Endothelial cell of umbilical vein (primary cell): ENCODE results near the gene SLC15A3. TPM values are rescaled to one million over a fixed set of nuclear protein-coding genes. Genes with fewer than 3 reads are reported as not detected.

Source experiments
- BruUV-seq: library from RNA; stranded (reverse); fragments of 400-500 nt; replicated peaks from 2 replicates; lab custom pipeline; 2021; lab: Mats Ljungman, UMichigan
- CTCF ChIA-PET: fragments of 300-600, 350-600 bp; sonication (Branson Sonifier 250); formaldehyde crosslinking; loops from one replicate; lab custom pipeline; 2021; ENCODE audit warnings: antibody characterized with exemption, inconsistent platforms; lab: Charles Lee
- POLR2A ChIA-PET: fragments of 300-600, 350-600 bp; sonication (Branson Sonifier 250); formaldehyde crosslinking; loops from one replicate; lab custom pipeline; 2021; ENCODE audit warnings: antibody characterized with exemption, inconsistent platforms; lab: Charles Lee
- DNase-seq: peaks from one replicate; pipeline ENCODE4 v3.0.0-alpha.2; 2011; ENCODE audit warnings: low read depth, low spot score
- FAIRE-seq: peaks from 2 replicates; lab custom pipeline; 2011; peaks lifted over from hg19 to GRCh38; lab: Jason Lieb, UNC
- H2AFZ ChIP-seq: 2 replicates; pipeline ENCODE4 v1.6.0; 2012; ENCODE audit warnings: low read depth, low read length, control low read depth, inconsistent platforms
- H3K27ac ChIP-seq: 2 replicates; pipeline ENCODE4 v1.5.1; 2011; ENCODE audit warnings: low read depth, mild to moderate bottlenecking, control low read depth, low read length, moderate library complexity; ENCODE audit not compliant: insufficient read depth
- H3K27me3 ChIP-seq, 2 experiments: 2 replicates each; pipeline versions ENCODE4 v1.6.0 to v1.6.1; 2011; ENCODE audit warnings: low read length in 2 of 2, mixed read lengths in 1 of 2; ENCODE audit not compliant: control insufficient read depth in 2 of 2, insufficient read depth in 2 of 2
- H3K36me3 ChIP-seq, 2 experiments: 2 replicates in 1 of 2; 3 replicates in 1 of 2; pipeline ENCODE4 v1.5.1; 2011; ENCODE audit warnings: low read length in 2 of 2, mild to moderate bottlenecking in 1 of 2, moderate library complexity in 1 of 2; ENCODE audit not compliant: control insufficient read depth in 2 of 2, insufficient read depth in 2 of 2; ENCODE audit errors: extremely low read depth in 1 of 2
- H3K4me1 ChIP-seq: 3 replicates; pipeline ENCODE4 v1.5.1; 2011; ENCODE audit warnings: mild to moderate bottlenecking, low read length; ENCODE audit not compliant: control insufficient read depth, insufficient read depth; ENCODE audit errors: extremely low read depth
- H3K4me2 ChIP-seq: 2 replicates; pipeline ENCODE4 v1.6.1; 2011; ENCODE audit warnings: low read length, control low read depth, mixed read lengths; ENCODE audit not compliant: insufficient read depth
- H3K4me3 ChIP-seq, 3 experiments: fragments of 200-600 bp in 1 of 3; sonication (generic), shearing (Covaris generic) in 1 of 3; replicated peaks in 1 of 3; 2 replicates each; pipeline ENCODE4 v1.5.1; 2011 to 2016; ENCODE audit warnings: control low read depth in 3 of 3, low read length in 3 of 3, mild to moderate bottlenecking in 2 of 3, inconsistent platforms in 1 of 3, low read depth in 1 of 3, moderate library complexity in 1 of 3; ENCODE audit not compliant: insufficient read depth in 1 of 3
- H3K79me2 ChIP-seq: 2 replicates; pipeline ENCODE4 v1.6.0; 2012; ENCODE audit warnings: low read length, inconsistent platforms; ENCODE audit not compliant: control insufficient read depth, insufficient read depth
- H3K9ac ChIP-seq: replicated peaks from 2 replicates; pipeline ENCODE3; 2011; ENCODE audit warnings: low read length, control low read depth; ENCODE audit not compliant: insufficient read depth; ENCODE audit errors: extremely low read depth
- H3K9me1 ChIP-seq: replicated peaks from 3 replicates; pipeline ENCODE4 v1.6.0; 2011; ENCODE audit warnings: mild to moderate bottlenecking, low read length; ENCODE audit not compliant: control insufficient read depth, insufficient read depth; ENCODE audit errors: extremely low read depth
- H3K9me3 ChIP-seq: replicated peaks from 2 replicates; pipeline ENCODE4 v1.5.1; 2012; ENCODE audit warnings: low read length, inconsistent platforms; ENCODE audit not compliant: control insufficient read depth, insufficient read depth
- H4K20me1 ChIP-seq: replicated peaks from 2 replicates; pipeline ENCODE3; 2011; ENCODE audit warnings: mild to moderate bottlenecking, low read length; ENCODE audit not compliant: control insufficient read depth, insufficient read depth; ENCODE audit errors: extremely low read depth
- EZH2 ChIP-seq: IDR thresholded peaks from 2 replicates; pipeline ENCODE4 v1.6.1; 2012; ENCODE audit warnings: borderline replicate concordance, low read depth, mild to moderate bottlenecking, moderate library complexity, low read length, inconsistent platforms; ENCODE audit not compliant: severe bottlenecking
- FOS ChIP-seq: IDR thresholded peaks from 2 replicates; pipeline ENCODE4 v1.6.1; 2011; ENCODE audit warnings: mild to moderate bottlenecking, low read length, moderate library complexity, borderline replicate concordance; ENCODE audit not compliant: insufficient read depth
- GATA2 ChIP-seq: IDR thresholded peaks from 2 replicates; pipeline ENCODE4 v1.7.0; 2011; ENCODE audit warnings: low read depth, mild to moderate bottlenecking, moderate library complexity, mixed read lengths, low read length; ENCODE audit not compliant: insufficient read length, insufficient read depth
- JUN ChIP-seq: IDR thresholded peaks from 2 replicates; pipeline ENCODE4 v1.6.1; 2011; ENCODE audit warnings: borderline replicate concordance, low read depth; ENCODE audit not compliant: insufficient read length, insufficient read depth
- MYC ChIP-seq: IDR thresholded peaks from one replicate; pipeline ENCODE4 v1.6.1; 2011; ENCODE audit warnings: mild to moderate bottlenecking, low read depth, low read length
- POLR2A ChIP-seq: IDR thresholded peaks from 2 replicates; pipeline ENCODE4 v1.6.1; 2012; ENCODE audit warnings: low read depth, mild to moderate bottlenecking, control low read depth, low read length
- POLR2AphosphoS5 ChIP-seq: IDR thresholded peaks from 2 replicates; pipeline ENCODE4 v1.6.1; 2012; ENCODE audit warnings: low read depth, mild to moderate bottlenecking, control low read depth, low read length, moderate library complexity; ENCODE audit not compliant: insufficient read depth
- dilution Hi-C: fragments of 300-500 bp; cut with MboI; formaldehyde crosslinking; loops from one replicate; pipeline ENCODE4 v1.15.0; 2019; ENCODE audit warnings: low sequenced_read_pairs; ENCODE audit not compliant: extremely low pct_ligation_motif_present
- intact Hi-C: fragments of 100-400 bp; cut with micrococcal nuclease; formaldehyde crosslinking; loops from one replicate; pipeline ENCODE4 v1.10.0; 2022
- polyA plus RNA-seq, 4 experiments: library from polyadenylated mRNA; depleted of rRNA in 3 of 4; stranded (reverse) in 3 of 4; unstranded in 1 of 4; fragments of >200 nt; gene quantifications; 2 replicates each; pipeline versions ENCODE4 v1.2.1 to v1.2.3, GENCODE V29; 2011 to 2012; ENCODE audit warnings: missing spikeins in 1 of 4
- total RNA-seq: library from RNA; stranded (reverse); gene quantifications from 2 replicates; pipeline ENCODE4 v1.2.3, GENCODE V29; 2021
- TF ChIP-seq, protein P1 (sequence below), 2 donors: IDR thresholded peaks; 1 replicate in 1 of 2; 2 replicates in 1 of 2; pipeline ENCODE4 v1.5.1; 2011; ENCODE audit warnings: low read length in 2 of 2, mild to moderate bottlenecking in 2 of 2, moderate library complexity in 2 of 2, control low read depth in 1 of 2, inconsistent platforms in 1 of 2, low read depth in 1 of 2; ENCODE audit not compliant: insufficient read depth in 1 of 2; ENCODE audit errors: extremely low read depth in 1 of 2
- TF ChIP-seq, protein P2 (sequence below): IDR thresholded peaks from 2 replicates; pipeline ENCODE4 v1.6.1; 2011; ENCODE audit not compliant: insufficient read depth, insufficient read length

Gene SLC15A3
- total and polyA plus RNA-seq, 2 donors (not counting 3 experiments of a cell fraction or from before 2014, with no cell fraction given) = 3.3 to 4.4 TPM

DNA sequence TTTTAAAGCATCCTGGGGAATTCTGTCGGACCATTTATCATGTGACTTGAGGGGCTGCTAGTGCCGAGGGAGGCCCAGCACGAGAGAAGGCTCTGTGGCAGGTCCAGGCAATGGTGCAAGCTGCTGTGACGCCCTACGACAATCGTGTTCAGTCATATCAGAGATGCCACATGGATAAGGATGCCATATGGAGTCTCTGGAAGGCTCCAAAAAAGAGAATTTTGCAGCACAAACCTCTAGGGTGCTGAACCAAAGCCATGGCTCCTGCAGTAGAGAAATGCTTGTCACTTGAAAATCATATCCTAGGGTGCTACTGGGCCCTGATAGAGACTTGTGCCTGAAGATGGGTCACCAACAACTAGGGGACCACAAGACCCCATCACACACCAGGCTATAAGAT is 12.8 kb upstream of the SLC15A3 start:
- DNase-seq (no peak), FAIRE-seq (no peak)
- BruUV-seq = no TSS peak
- POLR2A ChIA-PET = no interaction called here
- Histone ChIP-seq H2AFZ (no peak overlapping the region), H3K36me3 (no peaks in the 10 kb centered on the region), H3K27ac (no peak overlapping the region), H3K9me3 (no peaks in the 10 kb centered on the region), H3K4me2 (no peak overlapping the region), H3K4me3 (no peak overlapping the region), H4K20me1 (no peaks in the 10 kb centered on the region), H3K4me1 (no peaks in the 10 kb centered on the region), H3K9ac (no peak overlapping the region), H3K9me1 (no peaks in the 10 kb centered on the region), H3K79me2 (no peaks in the 10 kb centered on the region), H3K27me3 (peaks cover 9 to 28% of the 10 kb centered on the region in 2 experiments)
- dilution Hi-C loops = no loop called here
- no peak for TF ChIP-seq GATA2
- TF ChIP-seq FOS = no peak
- TF ChIP-seq, protein P1, sequence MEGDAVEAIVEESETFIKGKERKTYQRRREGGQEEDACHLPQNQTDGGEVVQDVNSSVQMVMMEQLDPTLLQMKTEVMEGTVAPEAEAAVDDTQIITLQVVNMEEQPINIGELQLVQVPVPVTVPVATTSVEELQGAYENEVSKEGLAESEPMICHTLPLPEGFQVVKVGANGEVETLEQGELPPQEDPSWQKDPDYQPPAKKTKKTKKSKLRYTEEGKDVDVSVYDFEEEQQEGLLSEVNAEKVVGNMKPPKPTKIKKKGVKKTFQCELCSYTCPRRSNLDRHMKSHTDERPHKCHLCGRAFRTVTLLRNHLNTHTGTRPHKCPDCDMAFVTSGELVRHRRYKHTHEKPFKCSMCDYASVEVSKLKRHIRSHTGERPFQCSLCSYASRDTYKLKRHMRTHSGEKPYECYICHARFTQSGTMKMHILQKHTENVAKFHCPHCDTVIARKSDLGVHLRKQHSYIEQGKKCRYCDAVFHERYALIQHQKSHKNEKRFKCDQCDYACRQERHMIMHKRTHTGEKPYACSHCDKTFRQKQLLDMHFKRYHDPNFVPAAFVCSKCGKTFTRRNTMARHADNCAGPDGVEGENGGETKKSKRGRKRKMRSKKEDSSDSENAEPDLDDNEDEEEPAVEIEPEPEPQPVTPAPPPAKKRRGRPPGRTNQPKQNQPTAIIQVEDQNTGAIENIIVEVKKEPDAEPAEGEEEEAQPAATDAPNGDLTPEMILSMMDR (IDR thresholded peaks at IDR 0.05; ENCODE audit: extremely low read depth in 1 of 2, insufficient read depth in 1 of 2, low read depth in 1 of 2, low read length in 2 of 2) = no peak
- TF ChIP-seq MYC = no peak
- TF ChIP-seq, protein P2, sequence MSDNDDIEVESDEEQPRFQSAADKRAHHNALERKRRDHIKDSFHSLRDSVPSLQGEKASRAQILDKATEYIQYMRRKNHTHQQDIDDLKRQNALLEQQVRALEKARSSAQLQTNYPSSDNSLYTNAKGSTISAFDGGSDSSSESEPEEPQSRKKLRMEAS = no peak
- TF ChIP-seq POLR2AphosphoS5 = no peak
- no peak for TF ChIP-seq JUN
- no peak for TF ChIP-seq EZH2
- TF ChIP-seq POLR2A = no peak
- intact Hi-C loops = loop anchor here (5.0 kb wide), 1 partner anchor 212 kb away; no protein-coding TSS in a partner anchor
- CTCF ChIA-PET = interaction anchor here (1.3 kb wide), 1 partner anchor 65 kb away, joined by 3 read pairs; no protein-coding TSS in a partner anchor
